ENCODE data around the gene AKAP9.
"Not testable (repeated sequence)": the region's sequence is repeated elsewhere in the genome, so short reads cannot be mapped to it uniquely, and the experiment has no call there.

AKAP9 gene

GRCh38 chr7:92064438-92065029 lies 123.9 kb downstream of the AKAP9 start:
- no peak for DNase-seq (ENCODE audit: low read depth)

GRCh38 chr7:92071032-92071431 lies 130.4 kb downstream of the AKAP9 start:
- no peak for DNase-seq (ENCODE audit: low read depth)

- DNase-seq (ENCODE audit: low read depth), result no peak
These were observed 131.5 kb downstream of the AKAP9 start for GRCh38 chr7:92072121-92072520.

GRCh38 chr7:92072708-92073107 lies 132.0 kb downstream of the AKAP9 start:
- no peak for DNase-seq (ENCODE audit: low read depth)

- no peak for DNase-seq (ENCODE audit: low read depth)
These were observed 134.9 kb downstream of the AKAP9 start for GRCh38 chr7:92075455-92076158.

GRCh38 chr7:92076509-92076908 lies 135.8 kb downstream of the AKAP9 start:
- DNase-seq (ENCODE audit: low read depth), result no peak

GRCh38 chr7:92083922-92084321 lies 143.3 kb downstream of the AKAP9 start:
- DNase-seq (ENCODE audit: low read depth), result not testable (repeated sequence)

- DNase-seq (ENCODE audit: low read depth), result no peak
These were observed 147.6 kb downstream of the AKAP9 start for GRCh38 chr7:92088266-92088665.

- DNase-seq (ENCODE audit: low read depth), result no peak
These were observed 151.5 kb downstream of the AKAP9 start for GRCh38 chr7:92092210-92092609.

GRCh38 chr7:92095380-92095779 lies 154.7 kb downstream of the AKAP9 start:
- no peak for DNase-seq (ENCODE audit: low read depth)

GRCh38 chr7:92100534-92100933 lies 159.9 kb downstream of the AKAP9 start:
- DNase-seq (ENCODE audit: low read depth), result no peak

GRCh38 chr7:92102862-92103261 lies 162.2 kb downstream of the AKAP9 start:
- DNase-seq (ENCODE audit: low read depth), result not testable (repeated sequence)

- no peak for DNase-seq (ENCODE audit: low read depth)
These were observed 168.2 kb downstream of the AKAP9 start for GRCh38 chr7:92108821-92109220.

- DNase-seq (ENCODE audit: low read depth), result no peak
These were observed 170.2 kb downstream of the AKAP9 start for GRCh38 chr7:92110857-92111256.

GRCh38 chr7:92115821-92116220 lies 175.2 kb downstream of the AKAP9 start:
- no peak for DNase-seq (ENCODE audit: low read depth)

GRCh38 chr7:92116949-92117348 lies 176.3 kb downstream of the AKAP9 start:
- no peak for DNase-seq (ENCODE audit: low read depth)

- no peak for DNase-seq (ENCODE audit: low read depth)
These were observed 178.6 kb downstream of the AKAP9 start for GRCh38 chr7:92119213-92119759.

- DNase-seq (ENCODE audit: low read depth), result no peak
These were observed 181.0 kb downstream of the AKAP9 start for GRCh38 chr7:92121681-92122080.

GRCh38 chr7:92131093-92131492 lies 190.4 kb downstream of the AKAP9 start:
- DNase-seq (ENCODE audit: low read depth), result no peak

GRCh38 chr7:92131764-92132330 lies 191.2 kb downstream of the AKAP9 start:
- DNase-seq (ENCODE audit: low read depth), result no peak

- no peak for DNase-seq (ENCODE audit: low read depth)
These were observed 192.6 kb downstream of the AKAP9 start for GRCh38 chr7:92133133-92133736.

GRCh38 chr7:92133737-92134270 lies 193.1 kb downstream of the AKAP9 start:
- peak; percentile 44 for DNase-seq (ENCODE audit: low read depth)
